KMS-11 (cell line): ENCODE results near the gene PLEKHM1.

ENCODE experiments used
- H2AFZ ChIP-seq: fragments of 200-600 bp; sonication (generic); 2 replicates; pipeline ENCODE4 v1.6.1; 2016; ENCODE audit warnings: antibody characterized with exemption, mixed run types, low read depth
- H3K27ac ChIP-seq: fragments of 200-600 bp; sonication (generic); 2 replicates; pipeline ENCODE4 v1.6.1; 2016; ENCODE audit warnings: mild to moderate bottlenecking, mixed run types
- H3K27me3 ChIP-seq: fragments of 200-600 bp; sonication (generic); 2 replicates; pipeline ENCODE4 v1.6.1; 2017; ENCODE audit warnings: mild to moderate bottlenecking, low read depth, mixed run types, moderate library complexity; ENCODE audit not compliant: insufficient read depth
- H3K36me3 ChIP-seq: fragments of 200-600 bp; sonication (generic); 2 replicates; pipeline ENCODE4 v1.6.1; 2017; ENCODE audit warnings: mild to moderate bottlenecking, mixed run types; ENCODE audit not compliant: insufficient read depth
- H3K4me1 ChIP-seq: fragments of 200-600 bp; sonication (generic); 2 replicates; pipeline ENCODE4 v1.6.1; 2016; ENCODE audit warnings: mild to moderate bottlenecking, low read depth, mixed run types; ENCODE audit not compliant: poor library complexity, severe bottlenecking
- H3K4me2 ChIP-seq: fragments of 200-600 bp; sonication (generic); 2 replicates; pipeline ENCODE4 v1.7.0; 2016; ENCODE audit warnings: mild to moderate bottlenecking, mixed run types
- H3K4me3 ChIP-seq: fragments of 200-600 bp; sonication (generic); IDR thresholded peaks from 2 replicates; pipeline ENCODE4 v1.6.1; 2017; ENCODE audit warnings: low read depth, low read length, mixed read lengths; ENCODE audit not compliant: insufficient read depth
- H3K79me2 ChIP-seq: fragments of 200-600 bp; sonication (generic); 2 replicates; pipeline ENCODE4 v1.6.1; 2016; ENCODE audit warnings: low read depth, mixed run types; ENCODE audit not compliant: insufficient read depth
- H3K9ac ChIP-seq: fragments of 200-600 bp; sonication (generic); 2 replicates; pipeline ENCODE4 v1.6.1; 2016; ENCODE audit warnings: mild to moderate bottlenecking, mixed run types
- H4K20me1 ChIP-seq: fragments of 200-600 bp; sonication (generic); 2 replicates; pipeline ENCODE4 v1.6.1; 2016; ENCODE audit warnings: mild to moderate bottlenecking, mixed run types; ENCODE audit not compliant: insufficient read depth
- CTCF ChIP-seq: fragments of 200-600 bp; sonication (generic); conservative IDR thresholded peaks from 2 replicates; pipeline ENCODE4 v1.6.1; 2017; ENCODE audit warnings: low read depth, mild to moderate bottlenecking, antibody characterized with exemption, low read length, moderate library complexity, mixed read lengths

Gene PLEKHM1

GRCh38 chr17:45405250-45406086 is 85.1 kb downstream of the PLEKHM1 start:
- no peaks in the 10 kb centered on the region; the same call in 1 of the 2 replicates for H3K36me3 ChIP-seq
- H3K27ac ChIP-seq, result no peak overlapping the region
- no peaks in the 10 kb centered on the region for H3K27me3 ChIP-seq
- no peak overlapping the region for H3K4me2 ChIP-seq
- no peak overlapping the region for H2AFZ ChIP-seq
- TF ChIP-seq CTCF, result no peak
- H4K20me1 ChIP-seq, result no peaks in the 10 kb centered on the region
- H3K9ac ChIP-seq, result no peak overlapping the region
- H3K4me1 ChIP-seq, result peaks cover 19% of the 10 kb centered on the region
- no peak overlapping the region for H3K4me3 ChIP-seq
- H3K79me2 ChIP-seq, result peaks cover 36% of the 10 kb centered on the region

GRCh38 chr17:45404870-45405249 is 85.7 kb downstream of the PLEKHM1 start:
- Histone ChIP-seq H3K4me3 (no peak overlapping the region), H3K36me3 (no peaks in the 10 kb centered on the region; the same call in 1 of the 2 replicates), H3K4me1 (peaks cover 19% of the 10 kb centered on the region), H3K4me2 (no peak overlapping the region), H4K20me1 (no peaks in the 10 kb centered on the region), H3K9ac (no peak overlapping the region), H3K79me2 (peaks cover 30% of the 10 kb centered on the region), H3K27me3 (no peaks in the 10 kb centered on the region), H3K27ac (no peak overlapping the region), H2AFZ (no peak overlapping the region)
- TF ChIP-seq CTCF, result no peak

- no peak overlapping the region for H3K9ac ChIP-seq
- H4K20me1 ChIP-seq, result no peaks in the 10 kb centered on the region
- H3K4me3 ChIP-seq, result no peak overlapping the region
- peaks cover 21% of the 10 kb centered on the region for H3K79me2 ChIP-seq
- H3K27ac ChIP-seq, result no peak overlapping the region
- no peak overlapping the region for H2AFZ ChIP-seq
- no peaks in the 10 kb centered on the region; the same call in 1 of the 2 replicates for H3K36me3 ChIP-seq
- H3K4me1 ChIP-seq, result peaks cover 12% of the 10 kb centered on the region
- no peaks in the 10 kb centered on the region for H3K27me3 ChIP-seq
- TF ChIP-seq CTCF, result no peak
- H3K4me2 ChIP-seq, result no peak overlapping the region
These were observed 86.5 kb downstream of the PLEKHM1 start for GRCh38 chr17:45403906-45404490.

GRCh38 chr17:45402916-45403315 is 87.6 kb downstream of the PLEKHM1 start:
- H3K27ac ChIP-seq, result no peak overlapping the region
- no peaks in the 10 kb centered on the region for H3K27me3 ChIP-seq
- H3K36me3 ChIP-seq, result no peaks in the 10 kb centered on the region; the same call in 1 of the 2 replicates
- H2AFZ ChIP-seq, result no peak overlapping the region
- H3K9ac ChIP-seq, result no peak overlapping the region
- H4K20me1 ChIP-seq, result no peaks in the 10 kb centered on the region
- peaks cover 2% of the 10 kb centered on the region for H3K4me1 ChIP-seq
- no peak overlapping the region for H3K4me3 ChIP-seq
- H3K4me2 ChIP-seq, result no peak overlapping the region
- no peak for TF ChIP-seq CTCF
- H3K79me2 ChIP-seq, result peaks cover 11% of the 10 kb centered on the region; the same call in 1 of the 2 replicates
